Measurements from ENCODE around the gene ISOC1. TPM values are rescaled to one million over a fixed set of nuclear protein-coding genes. Genes with fewer than 3 reads are reported as not detected.

The ISOC1 gene
- total and polyA plus RNA-seq, 10 of the 15 experiments (the other 5 are each of a cell fraction or from before 2014, with no cell fraction given), result 12.6 to 61.8 (median 29.9) TPM

DNA sequence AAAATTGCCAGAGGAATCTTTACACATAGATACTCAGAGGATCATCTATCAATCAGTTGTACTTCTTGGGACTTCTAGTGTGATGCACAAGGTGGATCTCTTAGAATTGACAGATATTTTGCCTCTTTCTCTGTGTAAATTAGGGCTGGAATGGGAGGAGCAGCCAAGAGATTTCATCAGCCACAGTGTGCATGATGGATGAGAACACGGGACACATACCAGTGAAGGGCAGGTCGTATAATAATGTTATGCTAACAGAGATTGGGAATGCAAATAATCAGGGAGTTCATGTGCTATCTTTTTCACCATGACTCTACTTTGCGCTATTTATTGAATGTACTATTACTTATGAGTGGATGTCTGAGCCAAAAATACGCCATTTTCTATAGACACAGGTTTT is 43.3 kb upstream of the ISOC1 start (continued):
- TF ChIP-seq SRF (IDR thresholded peaks at IDR 0.05; ENCODE audit: low read depth in 2 of 2, low read length in 2 of 2) (no peak), JUND (IDR thresholded peaks at IDR 0.05; ENCODE audit: low read depth, low read length) (no peak), KDM1A (IDR thresholded peaks at IDR 0.05; ENCODE audit: borderline replicate concordance) (no peak), CBX3 (IDR thresholded peaks at IDR 0.05; ENCODE audit: borderline replicate concordance, low read depth) (no peak), MYB (IDR thresholded peaks at IDR 0.05; ENCODE audit: borderline replicate concordance, low read depth, low read length) (no peak), NFIC (IDR thresholded peaks at IDR 0.05; ENCODE audit: low read depth, low read length) (no peak)
- TF ChIP-seq, protein P1, sequence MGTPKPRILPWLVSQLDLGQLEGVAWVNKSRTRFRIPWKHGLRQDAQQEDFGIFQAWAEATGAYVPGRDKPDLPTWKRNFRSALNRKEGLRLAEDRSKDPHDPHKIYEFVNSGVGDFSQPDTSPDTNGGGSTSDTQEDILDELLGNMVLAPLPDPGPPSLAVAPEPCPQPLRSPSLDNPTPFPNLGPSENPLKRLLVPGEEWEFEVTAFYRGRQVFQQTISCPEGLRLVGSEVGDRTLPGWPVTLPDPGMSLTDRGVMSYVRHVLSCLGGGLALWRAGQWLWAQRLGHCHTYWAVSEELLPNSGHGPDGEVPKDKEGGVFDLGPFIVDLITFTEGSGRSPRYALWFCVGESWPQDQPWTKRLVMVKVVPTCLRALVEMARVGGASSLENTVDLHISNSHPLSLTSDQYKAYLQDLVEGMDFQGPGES (IDR thresholded peaks at IDR 0.05), result no peak
- TF ChIP-seq, protein P2, sequence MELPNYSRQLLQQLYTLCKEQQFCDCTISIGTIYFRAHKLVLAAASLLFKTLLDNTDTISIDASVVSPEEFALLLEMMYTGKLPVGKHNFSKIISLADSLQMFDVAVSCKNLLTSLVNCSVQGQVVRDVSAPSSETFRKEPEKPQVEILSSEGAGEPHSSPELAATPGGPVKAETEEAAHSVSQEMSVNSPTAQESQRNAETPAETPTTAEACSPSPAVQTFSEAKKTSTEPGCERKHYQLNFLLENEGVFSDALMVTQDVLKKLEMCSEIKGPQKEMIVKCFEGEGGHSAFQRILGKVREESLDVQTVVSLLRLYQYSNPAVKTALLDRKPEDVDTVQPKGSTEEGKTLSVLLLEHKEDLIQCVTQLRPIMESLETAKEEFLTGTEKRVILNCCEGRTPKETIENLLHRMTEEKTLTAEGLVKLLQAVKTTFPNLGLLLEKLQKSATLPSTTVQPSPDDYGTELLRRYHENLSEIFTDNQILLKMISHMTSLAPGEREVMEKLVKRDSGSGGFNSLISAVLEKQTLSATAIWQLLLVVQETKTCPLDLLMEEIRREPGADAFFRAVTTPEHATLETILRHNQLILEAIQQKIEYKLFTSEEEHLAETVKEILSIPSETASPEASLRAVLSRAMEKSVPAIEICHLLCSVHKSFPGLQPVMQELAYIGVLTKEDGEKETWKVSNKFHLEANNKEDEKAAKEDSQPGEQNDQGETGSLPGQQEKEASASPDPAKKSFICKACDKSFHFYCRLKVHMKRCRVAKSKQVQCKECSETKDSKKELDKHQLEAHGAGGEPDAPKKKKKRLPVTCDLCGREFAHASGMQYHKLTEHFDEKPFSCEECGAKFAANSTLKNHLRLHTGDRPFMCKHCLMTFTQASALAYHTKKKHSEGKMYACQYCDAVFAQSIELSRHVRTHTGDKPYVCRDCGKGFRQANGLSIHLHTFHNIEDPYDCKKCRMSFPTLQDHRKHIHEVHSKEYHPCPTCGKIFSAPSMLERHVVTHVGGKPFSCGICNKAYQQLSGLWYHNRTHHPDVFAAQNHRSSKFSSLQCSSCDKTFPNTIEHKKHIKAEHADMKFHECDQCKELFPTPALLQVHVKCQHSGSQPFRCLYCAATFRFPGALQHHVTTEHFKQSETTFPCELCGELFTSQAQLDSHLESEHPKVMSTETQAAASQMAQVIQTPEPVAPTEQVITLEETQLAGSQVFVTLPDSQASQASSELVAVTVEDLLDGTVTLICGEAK (IDR thresholded peaks at IDR 0.05; ENCODE audit: borderline replicate concordance), result no peak

DNA sequence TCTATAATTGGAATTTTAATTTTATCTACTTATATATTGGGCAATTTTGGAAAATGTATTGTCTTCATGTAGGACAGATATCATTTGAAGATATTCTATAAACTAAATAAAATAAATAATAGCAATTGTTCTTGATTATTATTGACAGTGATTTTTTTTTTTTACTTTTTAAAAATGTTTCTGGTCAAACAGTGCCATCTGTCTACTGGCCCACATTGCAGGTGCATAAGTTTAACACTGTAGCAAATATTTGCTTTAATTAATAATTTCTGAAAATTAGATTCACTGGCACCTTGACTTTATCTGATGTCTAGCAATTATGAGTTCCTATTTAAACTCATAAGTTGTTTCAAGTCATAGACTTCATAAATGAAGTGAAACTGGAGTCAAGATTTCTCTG is 41.1 kb upstream of the ISOC1 start:
- H2AFZ ChIP-seq (ENCODE audit: control insufficient read depth, low read depth, low read length), result no peak overlapping the region
- CTCF ChIA-PET, result interaction anchor here (0.6 to 2.2 kb wide), 3 partner anchors 9 to 147 kb away, joined by 4 to 7 read pairs (median 6); no protein-coding TSS in a partner anchor
- FAIRE-seq (no peak), ATAC-seq (no peak), DNase-seq (ENCODE audit: low read depth, low spot score) (no peak)
- intact Hi-C loops (cut with micrococcal nuclease; ENCODE audit: unreplicated experiment), result no loop called here
- H3K27me3 ChIP-seq (replicated peaks in 1 of 2; ENCODE audit: control insufficient read depth in 2 of 2, insufficient read depth in 2 of 2, low read length in 1 of 2), result no peaks in the 10 kb centered on the region
- no peaks in the 10 kb centered on the region for H3K4me1 ChIP-seq (ENCODE audit: control insufficient read depth, insufficient read depth, low read length)
- no peaks in the 10 kb centered on the region for H3K9me3 ChIP-seq (replicated peaks; ENCODE audit: control insufficient read depth, insufficient read depth, low read length)
- no peak overlapping the region for H3K4me3 ChIP-seq
- POLR2A ChIA-PET, result no interaction called here
- SMC1A ChIA-PET (ENCODE audit: uncharacterized antibody, unreplicated experiment), result no interaction called here
- BruUV-seq (replicated peaks), result no TSS peak
- H3K4me2 ChIP-seq (ENCODE audit: control insufficient read depth, insufficient read depth), result no peak overlapping the region
- no peaks in the 10 kb centered on the region for H3K79me2 ChIP-seq (ENCODE audit: control insufficient read depth, insufficient read depth, low read length)
- RAD21 ChIA-PET (ENCODE audit: unreplicated experiment), result no interaction called here
- H4K20me1 ChIP-seq (ENCODE audit: control insufficient read depth, insufficient read depth), result no peaks in the 10 kb centered on the region
- in situ Hi-C loops (cut with MboI), result no loop called here
- no peak overlapping the region for H3K9ac ChIP-seq (ENCODE audit: control insufficient read depth, insufficient read depth, low read length)
- no peak overlapping the region for H3K27ac ChIP-seq (ENCODE audit: control insufficient read depth, insufficient read depth)
- H3K36me3 ChIP-seq (ENCODE audit: control insufficient read depth in 2 of 2, insufficient read depth in 2 of 2, low read length in 1 of 2), result no peaks in the 10 kb centered on the region
- TF ChIP-seq EP300 (IDR thresholded peaks at IDR 0.05; ENCODE audit: borderline replicate concordance in 1 of 2, control insufficient read depth in 1 of 2, low read depth in 2 of 2, low read length in 2 of 2) (no peak), CEBPB (IDR thresholded peaks at IDR 0.05; ENCODE audit: borderline replicate concordance in 1 of 2, low read depth in 2 of 2, low read length in 2 of 2) (no peak), RCOR1 (conservative IDR thresholded peaks at IDR 0.05; ENCODE audit: low read depth, low read length) (no peak)
- TF ChIP-seq, protein P3, sequence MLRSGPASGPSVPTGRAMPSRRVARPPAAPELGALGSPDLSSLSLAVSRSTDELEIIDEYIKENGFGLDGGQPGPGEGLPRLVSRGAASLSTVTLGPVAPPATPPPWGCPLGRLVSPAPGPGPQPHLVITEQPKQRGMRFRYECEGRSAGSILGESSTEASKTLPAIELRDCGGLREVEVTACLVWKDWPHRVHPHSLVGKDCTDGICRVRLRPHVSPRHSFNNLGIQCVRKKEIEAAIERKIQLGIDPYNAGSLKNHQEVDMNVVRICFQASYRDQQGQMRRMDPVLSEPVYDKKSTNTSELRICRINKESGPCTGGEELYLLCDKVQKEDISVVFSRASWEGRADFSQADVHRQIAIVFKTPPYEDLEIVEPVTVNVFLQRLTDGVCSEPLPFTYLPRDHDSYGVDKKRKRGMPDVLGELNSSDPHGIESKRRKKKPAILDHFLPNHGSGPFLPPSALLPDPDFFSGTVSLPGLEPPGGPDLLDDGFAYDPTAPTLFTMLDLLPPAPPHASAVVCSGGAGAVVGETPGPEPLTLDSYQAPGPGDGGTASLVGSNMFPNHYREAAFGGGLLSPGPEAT (IDR thresholded peaks at IDR 0.05; ENCODE audit: low read depth), result no peak
